ENCODE measurements around the gene H3-3A.

DNA sequence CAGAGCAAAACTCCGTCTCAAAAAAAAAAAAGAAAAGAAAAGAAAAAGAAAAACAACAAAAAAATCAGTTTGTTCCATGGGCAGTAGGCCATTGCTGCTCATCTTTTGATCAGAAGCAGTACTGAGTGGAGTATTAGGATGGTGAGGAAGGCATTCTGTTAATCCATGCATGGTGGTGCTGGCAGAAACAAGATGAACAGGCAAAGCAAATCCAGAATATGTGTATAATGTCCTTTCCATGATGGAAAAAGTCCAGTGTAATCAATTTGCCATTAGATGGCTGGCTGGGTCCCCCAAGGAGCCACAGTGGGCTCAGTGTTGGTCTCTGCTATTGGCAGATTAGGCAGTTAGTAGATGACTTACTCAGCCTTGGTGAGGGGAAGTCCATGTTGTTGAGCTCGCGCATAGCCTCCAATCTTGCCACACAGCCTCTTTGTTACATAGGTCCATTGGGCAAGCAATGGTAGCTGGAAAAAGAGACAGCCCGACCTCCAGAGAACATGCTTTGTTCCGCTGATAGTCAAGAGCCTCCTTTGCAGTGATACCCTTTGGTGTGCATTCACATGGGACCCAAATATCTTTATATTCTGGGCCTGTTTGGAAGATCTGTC is 23.3 kb downstream of the H3-3A start:
- TF ChIP-seq POLR2A (IDR thresholded peaks at IDR 0.05; ENCODE audit: control extremely low read depth in 1 of 2, low read depth in 2 of 2, low read length in 2 of 2): no peak
- TF ChIP-seq, protein P1, sequence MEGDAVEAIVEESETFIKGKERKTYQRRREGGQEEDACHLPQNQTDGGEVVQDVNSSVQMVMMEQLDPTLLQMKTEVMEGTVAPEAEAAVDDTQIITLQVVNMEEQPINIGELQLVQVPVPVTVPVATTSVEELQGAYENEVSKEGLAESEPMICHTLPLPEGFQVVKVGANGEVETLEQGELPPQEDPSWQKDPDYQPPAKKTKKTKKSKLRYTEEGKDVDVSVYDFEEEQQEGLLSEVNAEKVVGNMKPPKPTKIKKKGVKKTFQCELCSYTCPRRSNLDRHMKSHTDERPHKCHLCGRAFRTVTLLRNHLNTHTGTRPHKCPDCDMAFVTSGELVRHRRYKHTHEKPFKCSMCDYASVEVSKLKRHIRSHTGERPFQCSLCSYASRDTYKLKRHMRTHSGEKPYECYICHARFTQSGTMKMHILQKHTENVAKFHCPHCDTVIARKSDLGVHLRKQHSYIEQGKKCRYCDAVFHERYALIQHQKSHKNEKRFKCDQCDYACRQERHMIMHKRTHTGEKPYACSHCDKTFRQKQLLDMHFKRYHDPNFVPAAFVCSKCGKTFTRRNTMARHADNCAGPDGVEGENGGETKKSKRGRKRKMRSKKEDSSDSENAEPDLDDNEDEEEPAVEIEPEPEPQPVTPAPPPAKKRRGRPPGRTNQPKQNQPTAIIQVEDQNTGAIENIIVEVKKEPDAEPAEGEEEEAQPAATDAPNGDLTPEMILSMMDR (IDR thresholded peaks at IDR 0.05; ENCODE audit: control extremely low read depth in 1 of 3, insufficient read depth in 1 of 3, low read depth in 1 of 3, low read length in 3 of 3): no peak
- TF ChIP-seq EP300 (IDR thresholded peaks at IDR 0.05; ENCODE audit: borderline replicate concordance in 1 of 2, low read depth in 2 of 2, low read length in 2 of 2): no peak
- no peak for TF ChIP-seq POLR2AphosphoS5 (IDR thresholded peaks at IDR 0.05; ENCODE audit: low read depth, low read length)
- TF ChIP-seq EZH2 (IDR thresholded peaks at IDR 0.05; ENCODE audit: low read depth, low read length, severe bottlenecking): no peak
- no peak for TF ChIP-seq EGR1 (IDR thresholded peaks at IDR 0.05; ENCODE audit: borderline replicate concordance, low read depth, low read length)
- TF ChIP-seq, protein P2, sequence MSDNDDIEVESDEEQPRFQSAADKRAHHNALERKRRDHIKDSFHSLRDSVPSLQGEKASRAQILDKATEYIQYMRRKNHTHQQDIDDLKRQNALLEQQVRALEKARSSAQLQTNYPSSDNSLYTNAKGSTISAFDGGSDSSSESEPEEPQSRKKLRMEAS (IDR thresholded peaks at IDR 0.05): no peak
- TF ChIP-seq, protein P3, sequence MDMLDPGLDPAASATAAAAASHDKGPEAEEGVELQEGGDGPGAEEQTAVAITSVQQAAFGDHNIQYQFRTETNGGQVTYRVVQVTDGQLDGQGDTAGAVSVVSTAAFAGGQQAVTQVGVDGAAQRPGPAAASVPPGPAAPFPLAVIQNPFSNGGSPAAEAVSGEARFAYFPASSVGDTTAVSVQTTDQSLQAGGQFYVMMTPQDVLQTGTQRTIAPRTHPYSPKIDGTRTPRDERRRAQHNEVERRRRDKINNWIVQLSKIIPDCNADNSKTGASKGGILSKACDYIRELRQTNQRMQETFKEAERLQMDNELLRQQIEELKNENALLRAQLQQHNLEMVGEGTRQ (IDR thresholded peaks at IDR 0.05; ENCODE audit: low read length): no peak
- TF ChIP-seq SRF (IDR thresholded peaks at IDR 0.05; ENCODE audit: low read depth, low read length): no peak

All from H1 (cell line).